CD4-positive, alpha-beta memory T cell (primary cell): ENCODE data around the gene SERPINB6. TPM values are rescaled to one million over a fixed set of nuclear protein-coding genes. Genes with fewer than 3 reads are reported as not detected.

Experiments used
- CTCF ChIA-PET: fragments of 350-600 bp; sonication (Branson Sonifier 250); formaldehyde crosslinking; loops from one replicate; lab custom pipeline; 2021; ENCODE audit warnings: inconsistent platforms; ENCODE audit not compliant: partially characterized antibody; lab: Charles Lee
- POLR2A ChIA-PET: fragments of 350-600 bp; sonication (Branson Sonifier 250); formaldehyde crosslinking; loops from one replicate; lab custom pipeline; 2021; ENCODE audit not compliant: partially characterized antibody; lab: Charles Lee
- DNase-seq, 5 donors: peaks; one replicate each; pipeline versions ENCODE4 v3.0.0 to v3.0.0-alpha.2; 2020 to 2022; ENCODE audit warnings: mixed read lengths in 1 of 5
- H3K27ac ChIP-seq: one replicate; pipeline ENCODE4 v1.7.0; 2013; ENCODE audit warnings: low read depth, low read length
- H3K27me3 ChIP-seq: 2 replicates; pipeline ENCODE4 v1.7.0; 2013; ENCODE audit warnings: mild to moderate bottlenecking, low read length, moderate library complexity; ENCODE audit not compliant: insufficient read depth
- H3K36me3 ChIP-seq: 2 replicates; pipeline ENCODE4 v1.7.0; 2013; ENCODE audit warnings: mild to moderate bottlenecking, low read length, moderate library complexity; ENCODE audit not compliant: insufficient read depth
- H3K4me1 ChIP-seq: 2 replicates; pipeline ENCODE4 v1.7.0; 2013; ENCODE audit warnings: mild to moderate bottlenecking, low read length, moderate library complexity; ENCODE audit not compliant: insufficient read depth
- H3K4me3 ChIP-seq, 2 donors: one replicate each; pipeline ENCODE4 v1.7.0; 2013; ENCODE audit warnings: low read length in 2 of 2, mild to moderate bottlenecking in 1 of 2
- H3K9me3 ChIP-seq, 2 donors: one replicate each; pipeline ENCODE4 v1.7.0; 2013; ENCODE audit warnings: low read length in 2 of 2, control low read depth in 1 of 2; ENCODE audit not compliant: control insufficient read depth in 1 of 2
- H3K27ac Mint-ChIP-seq, 7 donors: one replicate each; pipeline ENCODE4 v1.8.0; 2020 to 2021; ENCODE audit warnings: mixed read lengths in 7 of 7, mild to moderate bottlenecking in 6 of 7, inconsistent platforms in 3 of 7, moderate library complexity in 3 of 7
- H3K27me3 Mint-ChIP-seq, 2 donors: one replicate each; pipeline ENCODE4 v1.8.0; 2020 to 2021; ENCODE audit warnings: mixed read lengths in 2 of 2
- H3K36me3 Mint-ChIP-seq, 2 donors: one replicate each; pipeline ENCODE4 v1.8.0; 2020 to 2021; ENCODE audit warnings: mixed read lengths in 2 of 2, inconsistent platforms in 1 of 2, mild to moderate bottlenecking in 1 of 2
- H3K4me1 Mint-ChIP-seq, 4 donors: one replicate each; pipeline ENCODE4 v1.8.0; 2020 to 2021; ENCODE audit warnings: mixed read lengths in 4 of 4, mild to moderate bottlenecking in 1 of 4
- H3K4me3 Mint-ChIP-seq, 8 donors: one replicate each; pipeline ENCODE4 v1.8.0; 2020 to 2021; ENCODE audit warnings: mixed read lengths in 8 of 8, mild to moderate bottlenecking in 7 of 8, moderate library complexity in 6 of 8, inconsistent platforms in 3 of 8
- H3K9me3 Mint-ChIP-seq, 8 donors: one replicate each; pipeline ENCODE4 v1.8.0; 2020 to 2021; ENCODE audit warnings: mixed read lengths in 8 of 8, mild to moderate bottlenecking in 5 of 8, inconsistent platforms in 3 of 8, moderate library complexity in 1 of 8
- intact Hi-C: fragments of 100-400 bp; cut with micrococcal nuclease; formaldehyde crosslinking; loops from one replicate; pipeline ENCODE4 v1.15.1; 2023
- polyA plus RNA-seq, 2 donors: library from polyadenylated mRNA; unstranded; fragments of 300-500 nt; fragmentation: Illumina TruSeq; gene quantifications; one replicate each; pipeline ENCODE4 v1.2.3, GENCODE V29; 2021
- total RNA-seq, 2 experiments: library from RNA; stranded (reverse); gene quantifications; one replicate each; pipeline ENCODE4 v1.2.3, GENCODE V29; 2021

SERPINB6 gene
- total and polyA plus RNA-seq, 4 experiments from 2014 or later: 41.2 to 58.0 (median 44.5) TPM

DNA sequence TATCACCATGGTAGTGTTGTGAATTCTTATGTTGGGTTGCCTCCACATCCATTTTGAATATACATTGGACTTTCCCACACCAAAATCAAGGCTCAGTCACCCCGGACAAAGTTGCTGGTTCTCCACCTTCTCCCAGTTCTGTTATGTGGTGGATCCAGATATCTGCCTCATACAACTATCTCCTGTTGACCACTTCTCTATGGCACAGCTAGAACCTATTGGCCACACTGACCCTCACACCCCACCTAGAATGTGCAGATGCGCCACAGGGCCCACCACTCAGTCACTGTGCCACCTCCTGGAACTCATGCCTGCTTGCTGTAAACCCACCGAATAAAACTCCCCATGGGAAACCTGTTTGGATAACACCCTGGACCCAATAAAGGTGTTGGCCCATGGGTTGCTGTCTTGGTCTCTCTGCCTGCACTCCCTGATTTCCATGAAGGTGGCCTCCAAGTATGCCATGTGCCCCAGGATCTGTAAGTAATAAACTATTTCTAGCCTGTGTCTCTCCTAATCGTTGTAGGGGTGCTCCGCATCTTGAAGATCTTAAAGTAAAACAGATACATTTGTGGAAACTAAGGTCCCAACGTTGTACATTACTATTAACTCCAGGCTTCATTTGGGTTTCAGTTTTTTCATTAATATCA lies 21.1 kb upstream of the SERPINB6 start:
- H3K4me1 Mint-ChIP-seq: peaks cover 15 to 33% (median 21%) of the 10 kb centered on the region in 4 donors
- peak overlapping the region in 3 of 7 donors; percentile 42 to 83 (median 54) for H3K27ac Mint-ChIP-seq
- Histone ChIP-seq H3K9me3 (no peaks in the 10 kb centered on the region), H3K27ac (no peak overlapping the region), H3K4me1 (peaks cover 20% of the 10 kb centered on the region), H3K36me3 (no peaks in the 10 kb centered on the region), H3K4me3 (no peak overlapping the region), H3K27me3 (no peaks in the 10 kb centered on the region)
- intact Hi-C loops: loop anchor here (10.0 kb wide), 1 partner anchor 462 kb away; the partner anchor contains the start of gene SLC22A23
- peaks cover 0 to 10% of the 10 kb centered on the region in 2 donors for H3K36me3 Mint-ChIP-seq
- no peak for DNase-seq
- peak overlapping the region in 4 of 8 donors; percentile 3 to 35 (median 26) for H3K4me3 Mint-ChIP-seq
- POLR2A ChIA-PET: interaction anchor here (0.9 to 8.5 kb wide), 4 partner anchors 21 to 76 kb away, joined by 4 to 248 read pairs (median 56); partner anchors contain the start of genes RIPK1 and SERPINB6
- no peaks in the 10 kb centered on the region for H3K9me3 Mint-ChIP-seq
- CTCF ChIA-PET: interaction anchor here (3.8 to 6.8 kb wide), 2 partner anchors 8 to 40 kb away, joined by 17 to 81 read pairs; partner anchors contain the start of gene NQO2
- no peaks in the 10 kb centered on the region for H3K27me3 Mint-ChIP-seq

DNA sequence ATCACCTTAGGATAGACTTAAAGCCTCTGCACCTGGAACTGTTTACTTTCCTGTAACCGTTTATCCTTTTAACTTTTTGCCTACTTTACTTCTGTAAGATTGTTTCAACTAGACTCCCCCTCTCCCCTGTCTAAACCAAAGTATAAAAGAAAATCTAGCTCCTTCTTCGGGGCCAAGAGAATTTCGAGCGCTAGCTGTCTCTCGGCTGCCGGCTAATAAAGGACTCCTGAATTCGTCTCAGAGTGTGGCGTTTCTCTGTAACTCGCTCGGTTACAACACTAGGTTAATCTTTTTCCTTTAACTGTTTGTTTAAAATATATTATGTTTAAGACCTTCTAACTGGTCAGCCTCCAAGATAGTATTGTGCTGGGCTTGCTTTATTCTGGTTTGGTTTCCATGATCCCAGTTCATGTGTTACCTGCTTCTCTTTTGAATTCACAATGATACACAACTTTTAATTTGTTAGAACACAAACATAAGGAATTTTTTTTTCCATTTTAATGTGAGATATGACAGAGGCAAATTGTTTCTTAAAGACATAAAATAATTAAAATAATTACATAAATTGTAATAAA lies 19.7 kb upstream of the SERPINB6 start:
- H3K4me1 ChIP-seq: peaks cover 26% of the 10 kb centered on the region
- ChIA-PET CTCF (interaction anchor here (0.9 to 8.3 kb wide), 16 partner anchors 10 to 261 kb away, joined by 3 to 108 read pairs (median 9); partner anchors contain the start of genes NQO2, RIPK1, SERPINB1 and WRNIP1), POLR2A (interaction anchor here (0.9 to 8.5 kb wide), 30 partner anchors 8 to 1027 kb away, joined by 3 to 248 read pairs (median 22); partner anchors contain the start of genes NQO2, RIPK1, SERPINB1 and SERPINB6)
- Mint-ChIP-seq H3K27me3 (no peaks in the 10 kb centered on the region), H3K9me3 (no peaks in the 10 kb centered on the region), H3K4me3 (peak overlapping the region; percentile 92 to 98 (median 98)), H3K36me3 (peaks cover 0 to 10% of the 10 kb centered on the region in 2 donors), H3K27ac (peak overlapping the region; percentile 99 to 100 (median 100)), H3K4me1 (peaks cover 19 to 37% (median 27%) of the 10 kb centered on the region in 4 donors)
- H3K27ac ChIP-seq: peak overlapping the region; percentile 92
- intact Hi-C loops: loop anchor here (10.0 kb wide), 1 partner anchor 464 kb away; the partner anchor contains the start of gene SLC22A23
- no peaks in the 10 kb centered on the region for H3K9me3 ChIP-seq
- H3K4me3 ChIP-seq: peak overlapping the region; percentile 52 to 66
- H3K36me3 ChIP-seq: no peaks in the 10 kb centered on the region
- DNase-seq: peak in 1 of 5 donors; percentile 19
- no peaks in the 10 kb centered on the region for H3K27me3 ChIP-seq

DNA sequence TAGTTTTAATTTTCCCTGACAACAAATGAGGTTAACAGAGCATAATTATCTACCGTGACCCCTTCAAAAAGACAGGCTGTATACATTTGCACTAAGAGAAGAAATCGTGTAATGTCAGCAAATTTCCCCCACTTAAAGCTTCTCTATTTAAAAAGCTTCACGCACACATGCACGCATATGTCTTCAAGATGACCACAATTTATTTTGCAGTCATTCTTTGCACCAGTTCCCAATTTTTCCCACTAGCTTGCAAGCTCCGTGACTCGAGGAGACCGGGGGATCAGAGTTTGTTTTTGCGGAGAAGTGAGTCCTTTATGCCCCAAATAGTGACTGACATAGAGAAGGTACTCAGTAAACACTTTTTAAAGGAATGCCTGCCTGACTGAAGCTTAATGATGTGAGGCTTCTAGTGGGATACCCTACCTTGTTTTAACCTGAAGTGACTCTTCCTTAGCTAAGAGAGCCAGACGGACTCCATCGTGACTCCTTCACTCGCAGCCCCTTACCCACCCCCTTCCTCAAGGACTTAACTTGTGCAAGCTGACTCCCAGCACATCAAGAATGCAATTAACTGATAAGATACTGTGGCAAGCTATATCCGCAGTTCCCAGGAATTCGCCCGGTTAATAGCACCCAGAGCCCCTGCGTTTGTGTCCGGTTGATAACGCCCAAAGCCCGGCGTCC lies 19.0 kb upstream of the SERPINB6 start:
- Histone ChIP-seq H3K36me3 (no peaks in the 10 kb centered on the region), H3K9me3 (no peaks in the 10 kb centered on the region), H3K27me3 (no peaks in the 10 kb centered on the region), H3K4me3 (peak overlapping the region; percentile 52 to 66), H3K27ac (peak overlapping the region; percentile 92), H3K4me1 (peaks cover 26% of the 10 kb centered on the region)
- Mint-ChIP-seq H3K27me3 (no peaks in the 10 kb centered on the region), H3K9me3 (no peaks in the 10 kb centered on the region), H3K4me1 (peaks cover 19 to 37% (median 27%) of the 10 kb centered on the region in 4 donors), H3K36me3 (peaks cover 0 to 10% of the 10 kb centered on the region in 2 donors), H3K4me3 (peak overlapping the region; percentile 92 to 98 (median 98)), H3K27ac (peak overlapping the region; percentile 99 to 100 (median 100))
- intact Hi-C loops: loop anchor here (10.0 kb wide), 1 partner anchor 464 kb away; the partner anchor contains the start of gene SLC22A23
- no peak for DNase-seq
- ChIA-PET CTCF (interaction anchor here (0.7 to 8.3 kb wide), 28 partner anchors 8 to 858 kb away, joined by 3 to 108 read pairs (median 6); partner anchors contain the start of genes FAM50B, MYLK4, NQO2 and RIPK1), POLR2A (interaction anchor here (0.6 to 8.5 kb wide), 43 partner anchors 9 to 1146 kb away, joined by 3 to 248 read pairs (median 10); partner anchors contain the start of genes BPHL, FAM50B, NQO2 and RIPK1)

DNA sequence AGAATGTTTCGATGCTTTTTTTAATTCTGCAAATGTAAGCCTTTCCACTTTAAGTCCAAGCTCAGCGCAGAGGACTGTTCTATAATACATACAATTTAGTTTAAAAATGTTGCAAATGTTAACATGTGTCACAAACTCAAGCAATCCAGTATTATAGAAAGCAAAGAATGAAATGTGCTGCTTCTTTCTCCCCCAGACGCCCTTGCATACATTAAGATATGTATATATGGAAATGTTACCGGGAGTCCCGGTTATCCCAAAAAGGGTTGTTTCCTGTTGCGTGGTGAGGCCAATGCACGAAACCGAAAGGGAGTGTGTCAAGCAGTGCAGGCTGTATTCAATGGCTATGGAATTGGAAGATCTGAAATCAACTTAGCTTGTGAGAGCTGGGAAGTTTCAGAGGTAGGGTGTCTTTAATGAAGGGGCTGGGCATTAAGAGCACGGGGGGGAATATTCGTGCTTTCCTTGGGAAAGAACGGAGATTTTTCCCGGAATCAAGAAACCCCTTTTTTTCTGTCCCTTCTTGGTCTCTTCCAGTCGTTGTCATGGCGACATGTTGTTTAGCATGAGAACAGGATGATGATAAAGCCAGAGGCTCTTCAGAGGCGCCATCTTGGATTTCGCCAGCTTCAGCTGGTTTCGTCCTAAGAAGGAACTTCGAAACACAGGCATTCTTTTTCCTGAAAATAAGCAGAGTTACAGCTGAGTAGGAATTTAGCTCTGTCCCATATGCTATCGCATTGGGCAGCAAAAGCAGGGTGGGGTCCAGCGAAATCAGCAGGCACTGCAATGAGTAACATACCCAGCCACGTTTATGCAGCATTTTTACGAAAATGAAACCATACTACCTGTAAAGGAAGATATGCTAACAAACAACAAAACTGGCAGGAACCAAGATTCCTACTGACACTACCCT lies 18.2 kb upstream of the SERPINB6 start:
- DNase-seq: peak; percentile 88 to 92 (median 91)
- intact Hi-C loops: loop anchor here (1.0 to 10.0 kb wide), 13 partner anchors 10 to 1148 kb away; partner anchors contain the start of genes BPHL, ECI2, FAM50B and NQO2
- H3K4me1 ChIP-seq: peaks cover 26% of the 10 kb centered on the region
- ChIA-PET CTCF (interaction anchor here (0.7 to 8.3 kb wide), 37 partner anchors 8 to 1466 kb away, joined by 3 to 108 read pairs (median 4); partner anchors contain the start of genes FAM50B, MYLK4, NQO2 and RIPK1), POLR2A (interaction anchor here (0.8 to 8.5 kb wide), 53 partner anchors 9 to 1147 kb away, joined by 3 to 248 read pairs (median 7); partner anchors contain the start of genes BPHL, FAM50B, NQO2 and PSMG4)
- Mint-ChIP-seq H3K4me1 (peaks cover 19 to 37% (median 27%) of the 10 kb centered on the region in 4 donors), H3K36me3 (peaks cover 0 to 10% of the 10 kb centered on the region in 2 donors), H3K27me3 (no peaks in the 10 kb centered on the region), H3K9me3 (no peaks in the 10 kb centered on the region), H3K27ac (peak overlapping the region; percentile 99 to 100 (median 100)), H3K4me3 (peak overlapping the region; percentile 92 to 98 (median 98))
- peak overlapping the region; percentile 92 for H3K27ac ChIP-seq
- H3K27me3 ChIP-seq: no peaks in the 10 kb centered on the region
- no peaks in the 10 kb centered on the region for H3K9me3 ChIP-seq
- H3K36me3 ChIP-seq: no peaks in the 10 kb centered on the region
- H3K4me3 ChIP-seq: peak overlapping the region; percentile 52 to 66

DNA sequence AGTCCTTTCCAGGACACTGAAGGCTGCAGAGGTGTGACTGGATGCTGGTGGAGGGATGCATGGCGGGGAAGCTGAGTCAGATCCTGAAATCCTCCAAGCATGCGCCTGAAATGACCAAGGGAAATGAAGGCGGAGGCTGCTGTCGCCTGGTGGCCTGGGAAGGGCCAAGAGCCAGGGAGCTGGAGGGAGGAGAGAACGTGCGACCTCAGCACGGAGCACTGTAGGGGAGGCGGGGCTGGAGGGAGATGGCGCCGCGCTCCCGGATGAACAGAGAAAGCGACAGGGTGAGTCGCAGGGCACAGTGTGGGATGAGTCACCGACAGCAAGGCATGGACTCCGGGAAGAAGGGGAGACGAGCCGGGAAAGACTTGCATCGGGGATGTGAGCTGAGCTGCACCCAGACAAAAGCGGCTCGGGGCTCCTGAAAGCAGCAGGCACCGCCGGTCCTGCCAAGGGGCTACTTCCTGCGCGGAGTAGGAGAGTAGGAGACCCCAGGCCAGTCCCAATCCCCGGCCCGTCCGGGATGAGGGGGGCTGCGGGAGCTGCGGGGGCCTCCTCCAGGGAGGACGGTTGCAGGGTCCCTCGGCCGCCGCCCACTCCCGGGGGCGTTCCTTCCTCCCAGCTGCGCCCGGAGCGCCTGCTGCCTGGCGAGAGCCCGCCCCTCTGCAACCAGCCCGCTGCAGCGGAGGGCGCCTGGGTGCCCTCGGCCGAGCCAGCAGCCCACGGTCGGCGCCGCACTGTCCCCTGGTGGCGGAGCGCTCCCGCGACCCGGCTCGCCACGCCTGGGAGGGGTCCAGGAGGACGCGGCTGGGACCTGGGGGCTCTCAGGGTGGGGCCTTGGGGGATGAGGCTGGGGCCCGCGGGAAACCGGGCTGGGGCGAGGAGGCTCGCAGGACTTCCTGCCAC lies 17.3 kb upstream of the SERPINB6 start:
- H3K27me3 ChIP-seq: no peaks in the 10 kb centered on the region
- ChIA-PET POLR2A (interaction anchor here (0.6 to 8.5 kb wide), 44 partner anchors 9 to 1033 kb away, joined by 3 to 248 read pairs (median 9); partner anchors contain the start of genes BPHL, NQO2, PSMG4 and RIPK1), CTCF (interaction anchor here (0.8 to 8.3 kb wide), 28 partner anchors 9 to 1465 kb away, joined by 3 to 108 read pairs (median 4); partner anchors contain the start of genes NQO2, RIPK1, SERPINB1 and SERPINB9)
- peak overlapping the region; percentile 92 for H3K27ac ChIP-seq
- Mint-ChIP-seq H3K9me3 (no peaks in the 10 kb centered on the region), H3K4me3 (peak overlapping the region; percentile 92 to 98 (median 98)), H3K27me3 (no peaks in the 10 kb centered on the region), H3K27ac (peak overlapping the region; percentile 99 to 100 (median 100)), H3K4me1 (peaks cover 19 to 37% (median 27%) of the 10 kb centered on the region in 4 donors), H3K36me3 (peaks cover 0 to 10% of the 10 kb centered on the region in 2 donors)
- no peaks in the 10 kb centered on the region for H3K9me3 ChIP-seq
- H3K4me1 ChIP-seq: peaks cover 26% of the 10 kb centered on the region
- no peaks in the 10 kb centered on the region for H3K36me3 ChIP-seq
- H3K4me3 ChIP-seq: peak overlapping the region; percentile 52 to 66
- intact Hi-C loops: loop anchor here (1.0 to 5.0 kb wide), 12 partner anchors 11 to 1149 kb away; partner anchors contain the start of genes BPHL, ECI2, FAM50B and NQO2
- peak; percentile 76 to 78 (median 77) for DNase-seq
